Stimulated activated CD4-positive, alpha-beta T cell treated with anti-CD3 and anti-CD28 coated beads, Interleukin-2, amount 100 ng/mL, for 4 hours (primary cell): ENCODE data around the gene PHC1.
A peak's percentile ranks its signal among the peaks of the same experiment; 100 is the strongest.

Experiments used
- DNase-seq: peaks from one replicate; pipeline ENCODE4 v3.0.0-alpha.2; 2020; ENCODE audit warnings: low read depth

The PHC1 gene

DNA sequence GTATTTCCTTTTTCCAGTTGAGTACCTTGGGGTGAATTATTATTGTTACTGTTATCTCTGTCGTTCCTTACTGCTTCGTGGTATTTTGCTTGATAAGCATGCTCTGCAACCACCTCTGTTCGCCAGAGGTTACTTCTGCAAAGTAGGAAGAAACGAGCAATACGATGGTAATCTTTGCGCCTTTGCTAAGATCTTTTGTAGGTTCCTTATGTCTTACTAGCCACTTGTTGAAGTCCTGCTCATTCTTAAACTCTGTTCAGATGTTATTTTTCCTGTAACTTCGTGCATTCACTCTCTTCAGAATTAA is 35.9 kb downstream of the PHC1 start:
- DNase-seq: no peak

DNA sequence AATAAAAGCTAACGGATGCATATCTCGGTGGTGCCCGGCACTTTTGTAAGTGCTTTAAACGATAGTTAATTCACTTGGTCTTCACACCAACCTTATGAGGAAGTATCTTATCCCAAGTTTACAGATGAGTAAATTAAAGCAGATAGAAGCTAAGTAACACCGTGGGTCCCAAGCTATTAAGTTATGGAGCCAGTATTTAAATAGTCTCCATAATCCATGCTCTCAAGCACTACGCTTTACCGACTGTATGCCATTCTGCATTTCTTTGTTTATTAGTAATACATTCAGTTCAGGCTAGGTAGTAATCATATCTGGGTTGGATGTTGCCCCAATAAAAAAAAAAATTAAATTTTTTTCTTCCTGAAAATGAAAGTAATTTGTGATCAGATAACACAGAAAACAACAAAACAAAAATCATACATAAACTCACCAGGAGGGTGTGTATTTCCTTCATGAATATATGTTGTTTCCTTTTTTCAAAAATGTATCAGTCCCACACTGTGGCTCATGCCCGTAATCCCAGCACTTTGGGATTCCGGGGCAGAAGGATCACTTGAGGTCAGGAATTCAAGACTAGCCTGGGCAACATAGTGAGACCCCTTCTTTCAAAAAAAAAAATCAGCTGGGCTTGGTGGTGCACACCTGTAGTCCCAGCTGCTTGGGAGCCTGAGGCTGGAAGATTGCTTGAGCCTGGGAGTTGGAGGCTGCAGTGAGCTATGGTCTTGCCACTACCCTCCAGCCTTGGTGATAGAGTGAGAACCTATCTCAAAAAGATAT is 36.6 kb downstream of the PHC1 start:
- no peak for DNase-seq

DNA sequence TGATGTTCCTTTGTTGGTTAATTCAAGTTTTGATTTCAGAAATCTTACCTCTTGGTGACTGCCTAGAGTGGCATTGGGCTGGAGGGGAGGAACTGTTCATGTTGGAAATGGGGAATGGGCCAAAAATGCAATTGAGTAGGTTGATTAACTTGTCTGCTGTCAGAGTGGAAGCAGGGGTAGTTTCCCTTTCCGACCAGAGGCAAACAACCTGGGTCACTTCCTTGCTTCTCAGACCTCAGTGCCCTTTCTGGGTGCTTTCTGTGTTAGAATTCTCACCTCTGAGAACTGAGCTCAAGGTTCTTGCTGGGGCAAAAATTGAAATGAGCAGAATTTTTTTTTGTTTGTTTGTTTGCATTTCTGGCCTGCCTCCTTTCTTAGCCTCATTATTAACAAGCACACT is 37.4 kb downstream of the PHC1 start:
- no peak for DNase-seq

DNA sequence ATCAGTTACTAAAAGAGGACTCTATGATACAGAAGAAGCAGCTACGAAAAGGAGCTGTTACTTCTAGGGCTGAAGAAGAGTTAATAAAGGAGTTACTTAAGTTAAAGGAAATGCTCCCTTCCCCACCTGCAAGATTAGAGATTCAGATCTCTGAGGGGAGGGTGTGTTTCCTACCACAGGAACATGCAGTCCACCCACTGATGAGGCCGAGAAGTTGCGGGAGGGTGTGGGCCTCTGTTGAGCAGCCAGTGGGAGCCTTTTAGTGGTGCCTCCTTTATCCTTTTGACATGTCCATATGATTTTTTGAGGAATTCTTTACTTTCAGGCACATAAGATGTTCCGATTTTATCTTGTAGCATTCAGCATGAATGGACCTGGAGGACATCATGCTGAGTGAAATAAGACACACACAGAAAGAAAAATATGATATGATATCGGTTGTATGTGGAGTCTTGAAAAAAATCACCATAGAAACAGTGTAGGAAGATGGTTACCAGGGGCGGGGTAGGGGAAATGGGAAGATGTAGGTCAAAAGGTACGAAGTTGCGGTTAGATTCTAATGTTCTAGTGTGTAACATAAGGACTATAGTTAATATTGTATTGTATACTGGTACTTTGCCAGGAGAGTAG is 39.6 kb downstream of the PHC1 start:
- DNase-seq: peak; percentile 43

DNA sequence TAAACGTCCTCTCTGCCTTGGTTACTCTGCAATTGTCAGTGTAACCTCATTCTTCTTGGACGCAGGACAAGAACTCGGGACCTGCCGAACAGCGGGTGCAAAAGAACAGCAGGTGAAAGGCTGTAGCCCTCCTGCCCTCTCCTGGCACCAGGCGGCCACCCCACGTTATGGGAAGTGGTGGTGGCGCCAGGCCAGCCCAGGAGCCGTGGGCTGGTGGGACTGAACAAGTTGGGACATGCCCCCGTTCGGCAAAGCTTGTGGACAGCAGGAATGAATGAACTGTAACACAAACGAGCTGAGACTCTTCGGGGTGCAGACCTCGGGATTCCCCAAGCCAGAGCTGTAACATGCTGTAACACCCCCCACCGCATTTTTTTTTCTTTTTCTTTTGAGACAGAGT is 41.8 kb downstream of the PHC1 start:
- DNase-seq: no peak

DNA sequence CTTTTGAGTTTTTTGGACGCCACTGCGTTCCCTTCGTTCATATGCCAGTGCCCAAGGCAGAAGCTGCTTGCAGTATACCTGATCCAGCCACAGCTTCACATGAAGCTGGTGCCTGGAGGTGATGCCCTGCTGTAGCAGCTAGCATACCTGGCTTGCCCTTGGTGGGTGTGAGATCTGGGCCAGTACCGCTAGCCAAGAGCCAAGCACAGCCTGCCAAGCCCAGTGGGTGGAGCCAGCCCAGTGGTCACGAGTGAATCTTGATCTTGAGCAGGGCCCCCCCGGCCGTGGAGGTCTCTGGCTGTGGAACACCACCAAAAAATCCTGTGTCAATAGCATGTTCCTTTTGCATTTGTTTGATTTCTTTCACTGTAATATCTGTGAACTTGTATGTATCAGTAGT is 42.5 kb downstream of the PHC1 start:
- DNase-seq: no peak

DNA sequence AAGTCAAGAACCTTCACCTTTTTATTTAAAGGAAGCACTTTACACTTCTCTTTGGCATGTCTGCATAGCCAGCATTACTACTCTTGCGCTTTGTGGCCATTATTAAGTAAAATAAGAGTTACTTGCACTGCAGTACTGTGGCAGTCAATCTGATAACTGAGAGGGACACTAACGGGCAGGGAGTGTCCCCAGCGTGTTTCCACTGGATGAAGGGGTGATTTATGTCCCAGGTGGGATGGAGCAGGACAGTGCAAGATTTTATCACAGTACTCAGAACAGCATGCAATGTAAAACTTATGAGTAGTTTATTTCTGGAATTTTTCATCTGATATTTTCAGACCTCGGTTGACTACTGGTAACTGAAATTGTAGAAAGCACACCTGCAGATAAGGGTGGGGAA is 43.3 kb downstream of the PHC1 start:
- no peak for DNase-seq

DNA sequence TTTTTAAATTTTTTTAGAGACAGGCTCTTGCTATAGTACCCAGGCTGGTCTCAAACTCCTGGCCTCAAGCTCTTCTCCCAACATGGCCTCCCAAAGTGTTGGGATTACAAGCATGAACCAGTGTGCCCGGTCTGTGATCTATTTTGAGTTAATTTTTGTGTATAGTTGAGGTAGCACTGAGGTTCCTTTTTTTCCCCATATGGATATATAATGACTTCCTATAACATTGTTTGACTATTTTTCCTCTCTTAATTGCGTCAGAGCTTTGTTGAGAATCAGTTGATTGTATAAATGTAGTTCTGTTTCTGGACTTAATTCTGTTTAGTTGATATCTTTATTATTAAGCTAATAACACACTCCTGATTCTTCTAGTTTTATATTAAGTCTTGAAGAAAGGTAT is 43.8 kb downstream of the PHC1 start:
- no peak for DNase-seq

DNA sequence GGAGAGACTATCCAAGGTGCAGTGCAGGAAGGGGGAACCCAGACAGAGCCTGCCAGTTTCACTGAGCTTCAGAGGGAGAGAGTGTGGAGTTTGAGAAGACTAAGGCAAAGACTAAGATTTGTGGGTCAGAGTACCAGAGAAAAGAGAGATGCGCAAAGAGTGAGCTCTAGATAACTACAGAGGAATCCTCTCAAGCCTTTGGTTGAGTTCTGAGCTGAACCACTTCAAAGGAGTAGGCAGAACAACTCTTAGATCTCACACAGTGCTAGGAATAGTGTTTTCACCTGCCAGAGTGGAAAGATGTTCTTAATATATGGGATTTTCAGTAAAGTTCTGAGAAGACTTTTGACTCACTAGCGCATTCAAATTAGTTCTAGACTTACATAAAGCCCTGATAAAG is 45.9 kb downstream of the PHC1 start:
- no peak for DNase-seq

DNA sequence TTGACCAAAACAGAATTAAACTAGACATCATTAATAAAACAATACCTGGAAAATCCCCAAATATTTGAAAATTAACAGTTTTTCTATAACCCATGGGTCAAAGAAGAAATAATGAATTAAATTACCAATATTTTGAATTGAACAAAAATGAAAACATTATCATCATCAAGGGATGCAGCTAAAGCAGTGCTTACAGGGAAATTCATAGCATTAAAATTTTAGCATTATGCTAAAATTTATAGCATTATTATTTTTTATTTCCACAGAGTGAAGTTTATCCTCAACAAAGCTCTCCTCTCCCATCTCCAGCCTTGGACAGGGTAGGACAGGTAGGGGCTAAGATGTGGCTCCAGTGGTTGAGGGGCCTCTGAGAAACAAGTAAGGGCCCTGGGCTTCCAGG is 54.5 kb downstream of the PHC1 start:
- no peak for DNase-seq

DNA sequence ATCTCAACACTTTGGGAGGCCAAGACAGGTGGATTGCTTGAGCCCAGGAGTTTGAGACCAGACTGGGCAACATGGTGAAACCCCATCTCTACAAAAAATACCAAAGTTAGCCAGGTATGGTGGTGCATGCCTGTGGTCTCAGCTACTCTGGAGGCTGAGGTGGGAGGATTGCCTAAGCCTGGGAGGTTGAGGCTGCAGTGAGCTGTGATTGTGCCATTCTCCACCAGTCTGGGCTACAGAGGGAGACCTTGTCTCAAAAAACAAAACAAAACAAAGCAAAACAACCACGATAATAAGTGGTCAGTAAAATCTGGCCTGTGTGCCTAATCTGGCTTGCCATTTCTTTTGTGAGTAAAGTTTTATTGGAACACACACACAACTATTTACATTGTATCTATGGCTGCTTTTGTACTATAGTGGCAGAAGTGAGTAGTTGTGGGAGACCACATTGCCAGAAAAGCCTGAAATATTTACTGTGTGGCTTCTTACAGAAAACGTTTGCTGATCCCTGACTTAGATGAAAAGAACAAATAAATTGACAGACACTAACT is 55.6 kb downstream of the PHC1 start:
- DNase-seq: no peak

DNA sequence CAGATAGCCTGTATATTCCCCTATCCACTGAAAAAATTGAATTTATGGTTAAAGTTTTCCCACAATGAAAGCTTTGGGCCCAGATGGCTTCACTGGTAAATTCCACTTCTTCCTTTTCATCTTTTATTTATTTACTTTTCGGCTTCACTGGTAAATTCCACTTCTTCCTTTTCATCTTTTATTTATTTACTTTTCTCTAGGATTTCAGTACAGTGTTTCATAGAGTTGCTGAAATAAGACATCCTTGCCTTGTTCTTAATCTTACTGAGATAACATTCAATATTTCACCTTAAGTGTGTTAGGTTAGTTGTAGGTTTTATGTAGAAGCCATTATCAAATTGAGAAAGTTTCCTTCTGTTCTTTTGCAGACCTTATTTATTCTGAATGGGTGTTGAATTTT is 56.1 kb downstream of the PHC1 start:
- no peak for DNase-seq

DNA sequence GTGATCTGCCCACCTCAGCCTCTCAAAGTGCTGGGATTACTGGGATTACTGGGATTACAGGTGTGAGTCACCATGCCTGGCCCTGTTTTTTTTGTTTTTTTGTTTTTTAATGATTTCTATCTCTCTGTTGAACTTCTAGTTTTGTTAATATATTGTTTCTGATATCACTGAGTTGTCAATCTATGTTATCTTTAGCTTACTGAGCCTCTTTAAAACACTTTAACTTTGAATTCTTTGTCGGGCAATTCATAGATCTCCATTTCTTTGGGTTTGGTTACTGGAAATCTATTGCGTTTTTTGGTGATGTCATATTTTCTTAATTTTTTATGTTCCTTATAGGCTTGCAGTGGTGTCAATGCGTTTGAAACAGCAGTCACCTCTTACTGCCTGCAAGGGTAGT is 65.8 kb downstream of the PHC1 start:
- no peak for DNase-seq

DNA sequence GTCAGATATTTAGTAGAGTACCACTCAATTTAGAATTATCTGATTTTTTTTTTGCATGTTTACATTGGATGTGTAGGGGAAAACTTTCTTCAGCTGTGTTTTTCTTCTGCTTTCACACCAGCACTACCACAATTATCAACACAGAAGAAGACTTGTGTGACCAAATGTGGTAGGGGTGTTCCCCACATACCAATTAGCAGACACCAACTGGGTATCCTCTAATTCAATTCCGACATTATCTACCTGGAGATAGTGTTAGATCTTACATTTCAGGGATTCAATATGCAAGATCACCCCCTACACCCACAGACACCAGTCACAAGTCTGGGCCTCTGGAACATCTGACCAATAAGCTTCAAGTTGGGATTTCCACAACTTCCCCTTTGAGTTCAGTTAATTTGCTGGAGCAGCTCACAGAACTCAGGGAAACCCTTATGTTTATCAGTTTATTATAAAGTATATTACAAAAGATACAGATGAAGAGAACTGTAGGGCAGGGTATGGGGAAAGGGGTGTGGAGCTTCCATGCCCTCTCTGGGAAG is 71.0 kb downstream of the PHC1 start:
- no peak for DNase-seq

DNA sequence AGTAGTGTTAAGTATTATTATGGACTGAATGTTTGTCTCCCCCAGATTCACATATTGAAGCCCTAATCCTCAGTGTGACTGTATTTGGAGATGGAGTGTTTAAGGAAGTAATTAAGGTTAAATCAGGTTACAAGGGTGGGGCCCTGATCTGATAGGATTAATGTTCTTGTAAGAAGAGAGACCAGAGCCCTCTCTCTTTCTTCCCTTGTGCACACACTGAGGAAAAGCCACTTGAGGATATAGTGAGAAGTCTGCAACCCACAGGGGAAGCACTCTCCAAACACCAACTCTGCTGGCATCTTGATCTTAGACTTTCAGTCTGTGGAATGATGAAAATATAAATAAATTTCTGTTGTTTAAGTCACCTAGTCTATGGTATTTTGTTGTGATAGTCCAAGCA is 72.9 kb downstream of the PHC1 start:
- no peak for DNase-seq

DNA sequence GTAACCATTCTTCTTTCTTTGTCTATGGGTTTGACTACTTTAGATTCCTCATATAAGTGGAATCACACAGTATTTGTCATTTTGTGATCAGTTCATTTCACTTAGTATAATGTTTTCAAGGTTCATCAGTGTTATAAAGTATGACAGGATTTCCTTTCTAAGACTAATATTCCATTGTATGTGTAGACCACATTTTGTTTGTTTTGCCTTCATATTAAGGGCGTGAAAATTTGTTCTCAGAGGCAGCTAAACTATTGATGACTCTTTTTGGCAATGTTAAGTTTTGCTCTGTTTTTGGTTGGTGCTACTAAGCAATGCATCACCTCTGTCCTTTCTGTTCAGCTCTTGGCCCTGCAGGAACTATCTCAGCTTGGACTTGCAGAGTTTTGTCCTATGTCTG is 73.4 kb downstream of the PHC1 start:
- no peak for DNase-seq

DNA sequence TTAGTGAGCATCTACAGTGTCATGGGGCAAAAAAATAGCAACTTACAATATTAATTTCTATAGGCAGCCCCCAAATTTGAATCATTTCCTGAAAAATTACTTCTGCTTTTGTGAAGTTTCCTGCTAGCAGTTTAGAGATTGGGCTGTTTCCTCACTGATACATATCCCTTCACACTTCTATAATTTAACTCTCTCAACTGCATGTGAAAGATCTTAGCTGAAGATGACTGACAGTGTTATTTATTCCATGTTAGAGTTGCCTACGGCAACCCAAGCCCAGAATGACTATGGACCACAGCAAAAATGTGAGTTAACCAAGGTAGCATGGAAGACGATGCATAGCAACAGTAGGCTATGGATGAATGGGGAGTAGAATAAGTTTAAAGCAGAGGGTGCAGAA is 75.1 kb downstream of the PHC1 start, which contains the start of gene KLRG1:
TSS of gene KLRG1 (plus strand) at position 134 of the 400 bp plus-strand sequence. CDS start at position 224, 90 bp downstream.
- DNase-seq: no peak
